SK-N-SH (cell line): Measurements from ENCODE around the gene OPCML. TPM values are rescaled to one million over a fixed set of nuclear protein-coding genes. Genes with fewer than 3 reads are reported as not detected.

ENCODE experiments used
- CTCF ChIA-PET: fragments of 300-600, 350-600 bp; formaldehyde crosslinking; extraction: SDS; loops from one replicate; lab custom pipeline; 2021; lab: Yijun Ruan, JAX
- POLR2A ChIA-PET: fragments of 350-600 bp; sonication (Branson Sonifier 250); formaldehyde crosslinking; extraction: SDS; loops from one replicate; lab custom pipeline; 2020; ENCODE audit warnings: antibody characterized with exemption, inconsistent platforms; lab: Yijun Ruan, JAX
- DNase-seq: peaks from one replicate; pipeline ENCODE4 v3.0.0; 2012
- H2AFZ ChIP-seq: fragments of 200-600 bp; sonication (generic); 2 replicates; pipeline ENCODE4 v1.8.1; 2016; ENCODE audit warnings: antibody characterized with exemption, mild to moderate bottlenecking, low read depth
- H3F3A ChIP-seq: fragments of 200-600 bp; sonication (generic); replicated peaks from 2 replicates; pipeline ENCODE3; 2016; ENCODE audit warnings: antibody characterized with exemption, mild to moderate bottlenecking; ENCODE audit not compliant: insufficient read depth
- H3K27ac ChIP-seq, 2 experiments: fragments of 200-500 bp in 1 of 2; fragments of 200-600 bp in 1 of 2; sonication (Bioruptor generic) in 1 of 2; sonication (generic), shearing (Covaris generic) in 1 of 2; 2 replicates each; pipeline versions ENCODE4 v1.5.1 to v1.6.1; 2014 to 2016; ENCODE audit warnings: low read depth in 2 of 2, inconsistent platforms in 1 of 2, low read length in 1 of 2, mild to moderate bottlenecking in 1 of 2, mixed read lengths in 1 of 2
- H3K27me3 ChIP-seq: fragments of 200-600 bp; sonication (generic), shearing (Covaris generic); 2 replicates; pipeline ENCODE4 v1.6.1; 2016; ENCODE audit warnings: mixed run types; ENCODE audit not compliant: insufficient read depth
- H3K36me3 ChIP-seq, 2 experiments: fragments of 200-500 bp in 1 of 2; fragments of 200-600 bp in 1 of 2; sonication (Bioruptor generic) in 1 of 2; sonication (generic) in 1 of 2; replicated peaks in 1 of 2; 2 replicates each; pipeline versions ENCODE3 to v1.5.1; 2014 to 2016; ENCODE audit warnings: low read length in 1 of 2, mild to moderate bottlenecking in 1 of 2; ENCODE audit not compliant: insufficient read depth in 2 of 2, control insufficient read depth in 1 of 2
- H3K4me1 ChIP-seq, 2 experiments: fragments of 200-500 bp in 1 of 2; fragments of 200-600 bp in 1 of 2; sonication (Bioruptor generic) in 1 of 2; sonication (generic), shearing (Covaris generic) in 1 of 2; 2 replicates each; pipeline versions ENCODE4 v1.5.1 to v1.6.1; 2014 to 2016; ENCODE audit warnings: low read depth in 1 of 2, low read length in 1 of 2, mixed run types in 1 of 2; ENCODE audit not compliant: insufficient read depth in 2 of 2, control insufficient read depth in 1 of 2
- H3K4me2 ChIP-seq: fragments of 200-600 bp; sonication (generic), shearing (Covaris generic); 2 replicates; pipeline ENCODE4 v1.6.1; 2017; ENCODE audit warnings: mixed run types
- H3K4me3 ChIP-seq, 2 experiments: fragments of 200-500 bp in 1 of 2; fragments of 200-600 bp in 1 of 2; sonication (Bioruptor generic) in 1 of 2; sonication (generic), shearing (Covaris generic) in 1 of 2; 2 replicates each; pipeline versions ENCODE4 v1.5.1 to v1.8.1; 2014 to 2016; ENCODE audit warnings: low read depth in 2 of 2, inconsistent platforms in 1 of 2, low read length in 1 of 2, mild to moderate bottlenecking in 1 of 2, mixed read lengths in 1 of 2, moderate library complexity in 1 of 2
- H3K79me2 ChIP-seq: fragments of 200-600 bp; sonication (generic); 2 replicates; pipeline ENCODE4 v1.8.1; 2017; ENCODE audit warnings: mild to moderate bottlenecking; ENCODE audit not compliant: insufficient read depth
- H3K9ac ChIP-seq: fragments of 200-600 bp; sonication (generic); 2 replicates; pipeline ENCODE4 v1.6.1; 2017; ENCODE audit warnings: mixed run types
- H3K9me2 ChIP-seq: fragments of 200-600 bp; sonication (generic); 2 replicates; pipeline ENCODE4 v1.6.1; 2017; ENCODE audit warnings: mixed run types
- H3K9me3 ChIP-seq: fragments of 200-600 bp; sonication (generic); 2 replicates; pipeline ENCODE4 v1.6.1; 2017; ENCODE audit warnings: mixed run types, mild to moderate bottlenecking, moderate library complexity
- H4K20me1 ChIP-seq: fragments of 200-600 bp; sonication (generic); 2 replicates; pipeline ENCODE4 v1.6.1; 2017; ENCODE audit warnings: mild to moderate bottlenecking, mixed run types; ENCODE audit not compliant: insufficient read depth
- CHD2 ChIP-seq: fragments of 150-350 bp; IDR thresholded peaks from 2 replicates; pipeline ENCODE4 v1.6.1; 2018; ENCODE audit warnings: low read length; ENCODE audit not compliant: partially characterized antibody
- ELF1 ChIP-seq: IDR thresholded peaks from 2 replicates; pipeline ENCODE4 v1.4.0; 2012
- FOSL2 ChIP-seq: IDR thresholded peaks from 2 replicates; pipeline ENCODE4 v1.4.0; 2012; ENCODE audit warnings: low read depth, mild to moderate bottlenecking, moderate library complexity, borderline replicate concordance
- GABPA ChIP-seq: IDR thresholded peaks from 2 replicates; pipeline ENCODE4 v1.4.0; 2012; ENCODE audit warnings: low read depth, mild to moderate bottlenecking
- GATA2 ChIP-seq: sonication (generic); formaldehyde crosslinking; IDR thresholded peaks from 2 replicates; pipeline ENCODE4 v1.5.0; 2020; ENCODE audit warnings: mild to moderate bottlenecking, missing genetic modification reagents
- JUND ChIP-seq: IDR thresholded peaks from 2 replicates; pipeline ENCODE4 v1.4.0; 2012
- MEF2A ChIP-seq: IDR thresholded peaks from 2 replicates; pipeline ENCODE4 v1.4.0; 2012; ENCODE audit warnings: low read depth, borderline replicate concordance
- RFX5 ChIP-seq: IDR thresholded peaks from 2 replicates; pipeline ENCODE4 v1.6.1; 2012; ENCODE audit warnings: mild to moderate bottlenecking, improper control_type of control experiment, low read length
- SIN3A ChIP-seq: IDR thresholded peaks from 2 replicates; pipeline ENCODE4 v1.6.1; 2012; ENCODE audit warnings: low read depth, mild to moderate bottlenecking, low read length, moderate library complexity, borderline replicate concordance
- TAF1 ChIP-seq: IDR thresholded peaks from 2 replicates; pipeline ENCODE4 v1.6.1; 2012; ENCODE audit warnings: low read depth, mild to moderate bottlenecking, low read length, moderate library complexity, borderline replicate concordance
- TCF12 ChIP-seq: IDR thresholded peaks from 2 replicates; pipeline ENCODE4 v1.4.0; 2012
- TEAD4 ChIP-seq: IDR thresholded peaks from 2 replicates; pipeline ENCODE4 v1.4.0; 2012; ENCODE audit warnings: mild to moderate bottlenecking, borderline replicate concordance; ENCODE audit not compliant: insufficient read depth
- YY1 ChIP-seq: IDR thresholded peaks from 2 replicates; pipeline ENCODE4 v1.4.0; 2012; ENCODE audit warnings: low read depth, mild to moderate bottlenecking
- WGBS: methylation state at CpG from one replicate; pipeline ENCODE4 v1.1.6; 2017; ENCODE audit warnings: low lambda C conversion rate; 5-methylcytosine and 5-hydroxymethylcytosine counted together
- polyA plus RNA-seq, 3 experiments: library from polyadenylated mRNA; depleted of rRNA; stranded (reverse); fragments of >200 nt; gene quantifications; 2 replicates each; pipeline ENCODE4 v1.2.3, GENCODE V29; 2012
- TF ChIP-seq, protein P1 (sequence below): fragments of 150-350 bp; IDR thresholded peaks from 2 replicates; pipeline ENCODE4 v1.6.1; 2016; ENCODE audit warnings: mild to moderate bottlenecking, low read depth, low read length
- TF ChIP-seq, protein P2 (sequence below): IDR thresholded peaks from 2 replicates; pipeline ENCODE4 v1.4.0; 2012; ENCODE audit warnings: low read depth, borderline replicate concordance
- TF ChIP-seq, protein P3 (sequence below): IDR thresholded peaks from 2 replicates; pipeline ENCODE4 v1.6.1; 2012; ENCODE audit warnings: mild to moderate bottlenecking, low read depth, low read length, moderate library complexity
- TF ChIP-seq, protein P4 (sequence below): IDR thresholded peaks from 2 replicates; pipeline ENCODE4; 2012

Gene OPCML
- polyA plus RNA-seq, 1 of the 3 experiments (the other 2 are of a cell fraction), result not detected

DNA sequence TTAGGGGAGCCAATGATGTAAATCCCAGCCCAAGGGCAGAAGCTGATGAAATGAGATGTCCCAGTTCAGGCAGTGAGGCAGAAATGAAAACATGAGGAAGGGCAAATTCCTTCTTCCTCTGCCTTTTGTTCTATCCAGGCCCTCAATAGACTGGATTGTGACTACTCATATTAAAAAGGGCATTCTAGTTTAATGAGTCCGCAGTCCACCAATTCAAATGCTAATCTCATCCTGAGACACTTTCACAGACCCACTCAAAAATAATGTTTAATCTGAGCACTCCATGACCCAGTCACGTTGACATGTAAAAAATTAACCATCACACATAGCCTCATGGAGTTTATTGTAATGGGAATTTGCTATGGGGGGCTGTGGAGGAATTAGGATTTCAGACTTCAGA lies 717.9 kb downstream of the OPCML start:
- no peak for DNase-seq
- Histone ChIP-seq H4K20me1 (no peaks in the 10 kb centered on the region), H3K9ac (no peak overlapping the region), H3F3A (no peaks in the 10 kb centered on the region), H3K4me1 (no peaks in the 10 kb centered on the region), H3K9me3 (no peaks in the 10 kb centered on the region), H3K79me2 (no peaks in the 10 kb centered on the region), H3K27ac (no peak overlapping the region), H3K4me2 (no peak overlapping the region)
- CTCF ChIA-PET, result no interaction called here
- TF ChIP-seq TCF12 (no peak), TEAD4 (no peak), GABPA (no peak), GATA2 (CRISPR knock-in tag) (no peak), ELF1 (no peak), MEF2A (no peak)
- TF ChIP-seq, all 33 proteins: peak for 0
- no peaks in the 10 kb centered on the region for H3K9me2 ChIP-seq
- POLR2A ChIA-PET, result no interaction called here
- no peak overlapping the region for H3K4me3 ChIP-seq
- no peaks in the 10 kb centered on the region for H3K36me3 ChIP-seq
- H2AFZ ChIP-seq, result no peak overlapping the region
- WGBS, result 33% methylated on average over 2 of the region's 2 CpGs
- H3K27me3 ChIP-seq, result no peaks in the 10 kb centered on the region

DNA sequence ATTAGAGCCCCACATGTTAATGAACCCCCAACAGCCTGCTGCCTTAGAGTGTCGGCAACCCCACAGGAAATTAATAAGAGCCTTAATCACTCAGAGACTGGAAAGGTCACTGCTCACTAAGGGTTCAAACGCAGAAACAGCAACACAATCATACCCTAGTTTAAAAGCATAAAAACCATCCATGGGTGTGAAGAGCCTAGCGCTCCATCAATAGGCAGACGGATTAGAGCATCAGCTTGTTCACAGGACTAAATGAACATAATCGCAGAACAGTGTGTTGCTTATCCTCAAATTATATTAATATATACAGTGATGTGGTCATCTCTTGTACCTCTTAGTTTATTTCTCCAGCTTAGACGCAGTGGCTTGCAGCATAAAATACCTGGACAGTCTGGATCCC lies 720.7 kb downstream of the OPCML start:
- no peak overlapping the region for H3K4me2 ChIP-seq
- H3K4me3 ChIP-seq, result no peak overlapping the region
- no peak overlapping the region for H3K27ac ChIP-seq
- CTCF ChIA-PET, result no interaction called here
- H3K79me2 ChIP-seq, result no peaks in the 10 kb centered on the region
- POLR2A ChIA-PET, result no interaction called here
- no peak for TF ChIP-seq JUND
- no peak for TF ChIP-seq SIN3A
- no peak for TF ChIP-seq GABPA
- no peak for TF ChIP-seq MEF2A
- TF ChIP-seq, protein P1, sequence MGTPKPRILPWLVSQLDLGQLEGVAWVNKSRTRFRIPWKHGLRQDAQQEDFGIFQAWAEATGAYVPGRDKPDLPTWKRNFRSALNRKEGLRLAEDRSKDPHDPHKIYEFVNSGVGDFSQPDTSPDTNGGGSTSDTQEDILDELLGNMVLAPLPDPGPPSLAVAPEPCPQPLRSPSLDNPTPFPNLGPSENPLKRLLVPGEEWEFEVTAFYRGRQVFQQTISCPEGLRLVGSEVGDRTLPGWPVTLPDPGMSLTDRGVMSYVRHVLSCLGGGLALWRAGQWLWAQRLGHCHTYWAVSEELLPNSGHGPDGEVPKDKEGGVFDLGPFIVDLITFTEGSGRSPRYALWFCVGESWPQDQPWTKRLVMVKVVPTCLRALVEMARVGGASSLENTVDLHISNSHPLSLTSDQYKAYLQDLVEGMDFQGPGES, result no peak
- TF ChIP-seq FOSL2, result no peak
- TF ChIP-seq, protein P2, sequence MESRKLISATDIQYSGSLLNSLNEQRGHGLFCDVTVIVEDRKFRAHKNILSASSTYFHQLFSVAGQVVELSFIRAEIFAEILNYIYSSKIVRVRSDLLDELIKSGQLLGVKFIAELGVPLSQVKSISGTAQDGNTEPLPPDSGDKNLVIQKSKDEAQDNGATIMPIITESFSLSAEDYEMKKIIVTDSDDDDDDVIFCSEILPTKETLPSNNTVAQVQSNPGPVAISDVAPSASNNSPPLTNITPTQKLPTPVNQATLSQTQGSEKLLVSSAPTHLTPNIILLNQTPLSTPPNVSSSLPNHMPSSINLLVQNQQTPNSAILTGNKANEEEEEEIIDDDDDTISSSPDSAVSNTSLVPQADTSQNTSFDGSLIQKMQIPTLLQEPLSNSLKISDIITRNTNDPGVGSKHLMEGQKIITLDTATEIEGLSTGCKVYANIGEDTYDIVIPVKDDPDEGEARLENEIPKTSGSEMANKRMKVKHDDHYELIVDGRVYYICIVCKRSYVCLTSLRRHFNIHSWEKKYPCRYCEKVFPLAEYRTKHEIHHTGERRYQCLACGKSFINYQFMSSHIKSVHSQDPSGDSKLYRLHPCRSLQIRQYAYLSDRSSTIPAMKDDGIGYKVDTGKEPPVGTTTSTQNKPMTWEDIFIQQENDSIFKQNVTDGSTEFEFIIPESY, result no peak
- no peak for TF ChIP-seq RFX5
- no peak for TF ChIP-seq YY1
- TF ChIP-seq, protein P3, sequence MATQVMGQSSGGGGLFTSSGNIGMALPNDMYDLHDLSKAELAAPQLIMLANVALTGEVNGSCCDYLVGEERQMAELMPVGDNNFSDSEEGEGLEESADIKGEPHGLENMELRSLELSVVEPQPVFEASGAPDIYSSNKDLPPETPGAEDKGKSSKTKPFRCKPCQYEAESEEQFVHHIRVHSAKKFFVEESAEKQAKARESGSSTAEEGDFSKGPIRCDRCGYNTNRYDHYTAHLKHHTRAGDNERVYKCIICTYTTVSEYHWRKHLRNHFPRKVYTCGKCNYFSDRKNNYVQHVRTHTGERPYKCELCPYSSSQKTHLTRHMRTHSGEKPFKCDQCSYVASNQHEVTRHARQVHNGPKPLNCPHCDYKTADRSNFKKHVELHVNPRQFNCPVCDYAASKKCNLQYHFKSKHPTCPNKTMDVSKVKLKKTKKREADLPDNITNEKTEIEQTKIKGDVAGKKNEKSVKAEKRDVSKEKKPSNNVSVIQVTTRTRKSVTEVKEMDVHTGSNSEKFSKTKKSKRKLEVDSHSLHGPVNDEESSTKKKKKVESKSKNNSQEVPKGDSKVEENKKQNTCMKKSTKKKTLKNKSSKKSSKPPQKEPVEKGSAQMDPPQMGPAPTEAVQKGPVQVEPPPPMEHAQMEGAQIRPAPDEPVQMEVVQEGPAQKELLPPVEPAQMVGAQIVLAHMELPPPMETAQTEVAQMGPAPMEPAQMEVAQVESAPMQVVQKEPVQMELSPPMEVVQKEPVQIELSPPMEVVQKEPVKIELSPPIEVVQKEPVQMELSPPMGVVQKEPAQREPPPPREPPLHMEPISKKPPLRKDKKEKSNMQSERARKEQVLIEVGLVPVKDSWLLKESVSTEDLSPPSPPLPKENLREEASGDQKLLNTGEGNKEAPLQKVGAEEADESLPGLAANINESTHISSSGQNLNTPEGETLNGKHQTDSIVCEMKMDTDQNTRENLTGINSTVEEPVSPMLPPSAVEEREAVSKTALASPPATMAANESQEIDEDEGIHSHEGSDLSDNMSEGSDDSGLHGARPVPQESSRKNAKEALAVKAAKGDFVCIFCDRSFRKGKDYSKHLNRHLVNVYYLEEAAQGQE, result no peak
- TF ChIP-seq GATA2 (CRISPR knock-in tag), result no peak
- TF ChIP-seq TAF1, result no peak
- TF ChIP-seq, protein P4, sequence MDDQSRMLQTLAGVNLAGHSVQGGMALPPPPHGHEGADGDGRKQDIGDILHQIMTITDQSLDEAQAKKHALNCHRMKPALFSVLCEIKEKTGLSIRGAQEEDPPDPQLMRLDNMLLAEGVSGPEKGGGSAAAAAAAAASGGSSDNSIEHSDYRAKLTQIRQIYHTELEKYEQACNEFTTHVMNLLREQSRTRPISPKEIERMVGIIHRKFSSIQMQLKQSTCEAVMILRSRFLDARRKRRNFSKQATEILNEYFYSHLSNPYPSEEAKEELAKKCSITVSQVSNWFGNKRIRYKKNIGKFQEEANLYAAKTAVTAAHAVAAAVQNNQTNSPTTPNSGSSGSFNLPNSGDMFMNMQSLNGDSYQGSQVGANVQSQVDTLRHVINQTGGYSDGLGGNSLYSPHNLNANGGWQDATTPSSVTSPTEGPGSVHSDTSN, result no peak
- TF ChIP-seq CHD2, result no peak
- no peaks in the 10 kb centered on the region for H3K9me3 ChIP-seq
- no peak overlapping the region for H2AFZ ChIP-seq
- no peaks in the 10 kb centered on the region for H3K27me3 ChIP-seq
- WGBS, result 55% methylated on average over 6 of the region's 6 CpGs
- no peak overlapping the region for H3K9ac ChIP-seq
- no peaks in the 10 kb centered on the region for H4K20me1 ChIP-seq
- no peaks in the 10 kb centered on the region for H3K9me2 ChIP-seq
- no peaks in the 10 kb centered on the region for H3K4me1 ChIP-seq
- no peaks in the 10 kb centered on the region for H3F3A ChIP-seq
- DNase-seq, result no peak
- H3K36me3 ChIP-seq, result no peaks in the 10 kb centered on the region
